MCF 10A (cell line): Measurements from ENCODE around the gene AMBRA1. TPM values are rescaled to one million over a fixed set of nuclear protein-coding genes. Genes with fewer than 3 reads are reported as not detected.

ENCODE experiments used
- BruUV-seq: library from RNA; stranded (reverse); fragments of 400-500 nt; replicated peaks from 2 replicates; lab custom pipeline; 2021; lab: Mats Ljungman, UMichigan
- CTCF ChIA-PET: fragments of 300-600 bp; sonication (Branson Sonifier 250); formaldehyde crosslinking; extraction: SDS; loops from one replicate; lab custom pipeline; 2021; ENCODE audit warnings: antibody characterized with exemption, inconsistent platforms; lab: Yijun Ruan, JAX
- POLR2A ChIA-PET: fragments of 300-600, 350-650 bp; sonication (Branson Sonifier 250); formaldehyde crosslinking; extraction: SDS; loops from one replicate; lab custom pipeline; 2020; ENCODE audit warnings: antibody characterized with exemption, inconsistent platforms; lab: Yijun Ruan, JAX
- DNase-seq: peaks from one replicate; pipeline ENCODE4 v3.0.0-alpha.2; 2018; ENCODE audit not compliant: unreplicated experiment
- H3K27ac Mint-ChIP-seq: one replicate; pipeline ENCODE4 v1.8.0; 2022; ENCODE audit warnings: mild to moderate bottlenecking, low read depth, mixed read lengths; ENCODE audit not compliant: unreplicated experiment
- H3K27me3 Mint-ChIP-seq: one replicate; pipeline ENCODE4 v1.8.0; 2022; ENCODE audit warnings: mixed read lengths; ENCODE audit not compliant: insufficient read depth, unreplicated experiment
- H3K36me3 Mint-ChIP-seq: one replicate; pipeline ENCODE4 v1.8.0; 2022; ENCODE audit warnings: mild to moderate bottlenecking, moderate library complexity, mixed read lengths; ENCODE audit not compliant: insufficient read depth, unreplicated experiment
- H3K4me1 Mint-ChIP-seq: one replicate; pipeline ENCODE4 v1.8.0; 2022; ENCODE audit warnings: mixed read lengths; ENCODE audit not compliant: insufficient read depth, unreplicated experiment
- H3K4me3 Mint-ChIP-seq: one replicate; pipeline ENCODE4 v1.8.0; 2022; ENCODE audit warnings: mild to moderate bottlenecking, moderate library complexity, mixed read lengths; ENCODE audit not compliant: unreplicated experiment
- H3K9me3 Mint-ChIP-seq: one replicate; pipeline ENCODE4 v1.8.0; 2022; ENCODE audit warnings: mixed read lengths; ENCODE audit not compliant: unreplicated experiment
- CTCF ChIP-seq: fragments of 200-600 bp; IDR thresholded peaks from one replicate; pipeline ENCODE4 v1.8.0; 2022; ENCODE audit warnings: antibody characterized with exemption, mild to moderate bottlenecking; ENCODE audit not compliant: unreplicated experiment
- intact Hi-C: fragments of 100-400 bp; cut with micrococcal nuclease; formaldehyde crosslinking; loops from 2 replicates; pipeline ENCODE4 v1.14.1; 2022
- total RNA-seq: library from RNA; stranded (reverse); gene quantifications from 2 replicates; pipeline ENCODE4 v1.2.3, GENCODE V29; 2022

Gene AMBRA1
- total RNA-seq, 1 experiment from 2014 or later, result 19.6 TPM

- Mint-ChIP-seq H3K36me3 (peaks cover 27% of the 10 kb centered on the region), H3K27me3 (no peaks in the 10 kb centered on the region), H3K4me3 (no peak overlapping the region), H3K9me3 (no peaks in the 10 kb centered on the region), H3K27ac (no peak overlapping the region), H3K4me1 (peaks cover 12% of the 10 kb centered on the region)
- no peak for DNase-seq
- CTCF ChIA-PET, result no interaction called here
- BruUV-seq, result no TSS peak
- POLR2A ChIA-PET, result interaction anchor here (1.6 kb wide), 1 partner anchor 23 kb away, joined by 4 read pairs; no protein-coding TSS in a partner anchor
- no peak for TF ChIP-seq CTCF
- intact Hi-C loops, result no loop called here
Measured at GRCh38 chr11:46577058-46577457, 16.8 kb downstream of the AMBRA1 start.

- Mint-ChIP-seq H3K36me3 (peaks cover 11% of the 10 kb centered on the region), H3K9me3 (no peaks in the 10 kb centered on the region), H3K27me3 (no peaks in the 10 kb centered on the region), H3K4me1 (no peaks in the 10 kb centered on the region), H3K4me3 (no peak overlapping the region), H3K27ac (no peak overlapping the region)
- no peak for DNase-seq
- ChIA-PET CTCF (interaction anchor here (0.5 kb wide), 1 partner anchor 49 kb away, joined by 4 read pairs; no protein-coding TSS in a partner anchor), POLR2A (no interaction called here)
- intact Hi-C loops, result no loop called here
- BruUV-seq, result no TSS peak
- no peak for TF ChIP-seq CTCF
Measured at GRCh38 chr11:46574656-46575055, 19.2 kb downstream of the AMBRA1 start.

- intact Hi-C loops, result no loop called here
- no peak overlapping the region for H3K27ac Mint-ChIP-seq
- no peaks in the 10 kb centered on the region for H3K4me1 Mint-ChIP-seq
Measured at GRCh38 chr11:46570790-46571398, 22.9 kb downstream of the AMBRA1 start.

More at GRCh38 chr11:46570790-46571398, 22.9 kb downstream of the AMBRA1 start:
- TF ChIP-seq CTCF, result no peak
- ChIA-PET CTCF (interaction anchor here (0.6 to 1.0 kb wide), 3 partner anchors 11 to 290 kb away, joined by 3 to 4 read pairs (median 3); no protein-coding TSS in a partner anchor), POLR2A (interaction anchor here (0.7 to 3.2 kb wide), 6 partner anchors 10 to 183 kb away, joined by 3 to 21 read pairs (median 4); partner anchors contain the start of gene AMBRA1)
- H3K4me3 Mint-ChIP-seq, result no peak overlapping the region
- no peaks in the 10 kb centered on the region for H3K27me3 Mint-ChIP-seq
- BruUV-seq, result no TSS peak
- no peak for DNase-seq
- no peaks in the 10 kb centered on the region for H3K9me3 Mint-ChIP-seq
- peaks cover 5% of the 10 kb centered on the region for H3K36me3 Mint-ChIP-seq
